GM19468 (cell line): ENCODE data around the gene PRR5L.

Experiments
- ATAC-seq: cut with Tn5 transposase; IDR thresholded peaks from one replicate; pipeline ENCODE4 v1.9.1; 2021; ENCODE audit warnings: mild to moderate bottlenecking, moderate library complexity, moderate number of reproducible peaks; ENCODE audit not compliant: unreplicated experiment; ENCODE audit errors: extremely low read depth

Gene PRR5L

DNA sequence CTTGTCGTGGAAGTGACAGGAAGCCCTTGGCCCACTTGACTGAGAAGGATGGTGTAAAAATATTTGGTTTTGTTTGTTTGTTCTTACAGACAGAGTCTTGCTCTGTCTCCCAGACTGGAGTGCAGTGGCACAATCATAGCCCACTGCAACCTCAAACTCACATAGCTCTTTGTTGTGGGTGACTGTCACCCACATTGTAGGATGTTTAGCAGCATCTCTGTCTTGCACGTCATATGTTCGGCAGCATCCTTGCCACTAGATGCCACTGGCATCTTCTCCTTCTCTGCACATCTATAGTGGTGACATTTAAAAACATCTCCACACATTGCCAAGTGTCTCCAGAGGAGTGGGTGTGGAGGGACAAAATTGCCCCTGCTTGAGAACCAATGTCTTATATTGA is 56.8 kb downstream of the PRR5L start:
- no peak for ATAC-seq

DNA sequence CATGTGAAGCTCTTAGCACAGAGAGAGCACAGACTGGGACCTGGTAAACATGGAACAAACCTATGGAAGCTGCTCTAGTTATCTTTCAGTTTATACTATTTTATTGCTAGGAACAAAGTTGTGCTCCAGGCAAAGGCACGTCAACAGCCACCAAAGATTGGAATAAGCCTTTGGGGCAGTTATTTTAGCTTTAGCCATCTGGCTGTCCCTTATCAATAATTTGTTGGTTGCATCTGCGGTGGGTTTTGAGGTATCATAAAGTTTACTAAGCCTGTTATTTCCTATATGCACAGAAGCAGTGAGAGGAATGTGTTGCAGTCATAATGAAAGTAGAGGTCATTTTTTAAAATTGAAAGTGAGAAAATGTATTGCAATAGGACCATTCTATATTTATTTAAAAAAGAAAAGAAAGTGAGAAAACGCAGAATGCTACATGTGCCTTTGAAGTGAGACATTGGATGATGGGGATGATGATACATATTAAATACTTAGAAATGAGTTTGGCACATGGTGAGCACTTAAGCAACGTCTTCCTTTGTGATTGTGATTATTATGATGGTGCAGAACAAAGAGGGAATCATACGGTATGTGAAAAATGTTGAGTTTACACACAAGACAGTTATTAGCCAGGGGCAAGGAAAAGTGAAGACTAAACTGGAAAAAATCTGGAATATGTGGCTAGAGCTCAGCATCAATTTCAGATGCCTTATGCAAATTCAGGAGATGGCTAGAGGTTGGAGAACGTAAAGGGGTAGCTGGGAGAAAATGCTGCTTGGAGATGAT is 58.3 kb downstream of the PRR5L start:
- ATAC-seq, result peak; percentile 67

DNA sequence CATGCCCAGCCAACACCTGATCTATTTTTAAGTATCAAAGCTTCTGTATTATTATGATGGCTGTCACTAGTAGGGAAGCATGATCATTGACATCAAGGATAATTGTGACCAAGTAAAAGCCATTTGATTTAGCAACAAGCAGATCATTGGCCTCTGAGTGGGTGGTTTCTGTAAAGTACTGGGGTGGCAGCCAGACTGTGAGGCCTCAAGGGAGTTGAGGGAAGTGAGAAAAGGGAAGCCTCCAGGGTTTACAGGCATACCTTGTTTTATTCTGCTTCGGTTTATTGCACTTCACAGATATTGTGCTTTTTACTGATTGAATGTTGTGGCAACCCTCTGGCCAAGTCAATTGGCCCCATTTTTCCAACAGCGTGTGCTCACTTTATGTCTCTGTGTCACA is 60.1 kb downstream of the PRR5L start:
- ATAC-seq, result peak; percentile 47

DNA sequence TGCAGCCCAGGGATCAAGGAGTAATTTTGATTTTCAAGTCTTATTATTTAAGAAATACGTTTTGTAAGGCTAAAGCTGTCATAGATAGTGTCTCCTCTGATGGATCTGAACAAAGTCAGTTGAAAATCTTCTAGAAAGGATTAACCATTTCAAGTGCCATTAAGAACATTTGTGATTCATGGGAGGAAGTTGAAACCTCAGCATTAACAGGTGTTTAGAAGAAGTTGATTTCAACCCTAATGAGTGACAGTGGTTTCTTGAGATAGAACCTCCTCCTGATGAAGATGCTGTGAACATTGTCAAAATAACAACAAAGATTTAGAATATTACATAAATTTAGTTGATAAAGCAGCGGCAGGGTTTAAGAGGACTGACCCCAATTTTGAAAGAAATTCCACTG is 61.7 kb downstream of the PRR5L start:
- ATAC-seq, result no peak

DNA sequence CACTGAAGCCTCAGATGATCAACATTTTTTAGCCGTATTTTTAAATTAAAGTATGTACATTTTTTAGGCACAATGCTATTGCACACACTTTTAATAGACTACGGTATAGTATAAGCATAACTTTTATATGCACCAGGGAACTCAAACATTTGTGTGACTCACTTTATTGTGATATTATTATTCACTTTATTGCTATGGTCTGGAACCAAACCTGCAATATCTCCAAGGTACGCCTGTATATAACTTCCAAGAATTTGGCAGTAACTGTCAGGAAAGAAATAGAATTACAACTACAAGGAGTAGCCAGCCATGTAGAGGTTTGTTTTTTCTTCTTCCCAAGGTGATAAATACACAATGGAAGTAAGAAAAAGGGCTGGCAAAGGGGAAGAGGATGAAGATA is 62.3 kb downstream of the PRR5L start:
- no peak for ATAC-seq

DNA sequence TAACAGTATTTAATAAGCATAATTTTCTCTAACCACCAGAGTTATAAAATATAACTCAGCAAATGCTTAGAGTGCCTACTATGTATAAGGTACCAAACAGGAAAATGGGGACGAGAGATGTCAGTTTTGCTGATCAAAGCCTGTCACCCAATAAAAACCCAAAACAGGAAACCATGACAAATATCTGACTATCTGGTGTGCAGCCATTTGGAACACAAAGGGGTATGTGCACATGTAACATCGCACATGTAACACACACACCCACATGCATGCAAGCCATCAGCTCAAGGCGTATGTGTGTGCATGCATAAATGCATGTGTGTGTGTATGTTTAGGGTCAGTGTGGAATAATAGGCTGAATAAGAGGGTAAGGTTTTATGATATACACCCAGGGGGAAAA is 64.2 kb downstream of the PRR5L start:
- no peak for ATAC-seq

DNA sequence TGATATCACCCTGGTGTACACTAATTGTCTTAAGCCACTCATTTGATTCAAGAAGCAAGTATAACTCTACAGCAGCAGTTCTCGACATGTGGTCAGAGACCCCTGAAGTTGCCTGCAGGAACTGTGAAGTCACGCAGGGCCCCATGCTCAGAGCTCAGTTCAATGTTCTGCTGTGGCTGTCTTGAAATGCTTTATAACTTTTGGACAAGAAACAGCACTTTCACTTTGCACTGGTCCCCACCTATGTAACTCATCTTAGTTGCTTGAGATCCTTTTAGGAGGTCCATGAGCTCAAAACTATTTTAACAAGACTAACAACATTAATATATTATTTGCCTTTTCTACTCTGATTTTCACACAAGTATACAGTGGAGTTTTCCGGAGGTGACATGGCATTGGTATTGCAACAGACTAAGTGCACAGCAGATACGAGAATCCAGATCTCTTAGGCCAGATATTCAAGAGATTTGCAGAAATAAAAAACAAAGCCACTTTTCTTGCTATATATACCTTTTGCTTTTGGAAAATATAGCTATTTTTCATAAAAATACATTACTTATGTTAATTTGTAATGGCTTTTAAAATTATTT is 64.8 kb downstream of the PRR5L start:
- no peak for ATAC-seq

DNA sequence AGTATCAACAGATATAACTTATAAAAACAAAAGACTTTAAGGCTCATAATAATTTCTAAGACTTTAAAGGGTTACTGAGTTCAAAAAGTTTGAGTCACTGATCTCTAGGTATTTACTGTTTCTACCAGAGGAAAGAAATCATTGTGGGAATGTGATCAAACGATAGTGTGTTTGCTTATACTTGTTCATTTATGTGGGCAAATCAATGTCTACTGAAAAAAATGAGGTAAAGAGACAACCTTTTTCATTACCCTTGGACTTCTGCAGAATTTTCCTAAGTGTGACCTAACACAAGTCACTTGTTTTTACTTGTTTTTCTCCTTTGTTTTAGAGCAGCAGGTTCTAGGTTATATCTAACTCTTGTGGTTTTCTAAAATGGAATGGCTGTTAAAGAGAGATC is 65.4 kb downstream of the PRR5L start:
- ATAC-seq, result no peak

DNA sequence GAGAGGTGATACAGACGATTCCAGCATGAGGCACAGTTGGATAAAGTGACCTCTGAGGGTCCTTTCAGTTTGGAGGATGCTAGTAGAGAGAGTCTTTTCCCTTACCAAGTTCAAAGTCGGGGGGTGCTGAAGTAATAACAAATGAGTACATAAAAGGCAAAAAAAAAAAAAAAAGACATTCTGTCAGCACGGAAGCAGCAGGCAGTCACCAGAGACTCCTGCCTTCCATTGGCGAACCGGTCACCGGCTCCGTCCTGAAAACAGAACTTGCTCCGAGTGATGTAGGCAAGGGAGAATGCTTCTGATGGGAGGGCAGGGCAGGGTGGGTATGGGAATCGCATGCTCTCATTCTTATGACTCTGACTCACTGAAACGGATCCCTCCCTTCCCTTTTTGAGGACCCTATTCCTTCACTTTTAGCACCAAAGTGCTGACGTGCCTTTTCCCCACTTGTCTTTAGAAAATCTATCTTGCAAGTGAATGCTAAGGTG is 65.9 kb downstream of the PRR5L start:
- no peak for ATAC-seq

DNA sequence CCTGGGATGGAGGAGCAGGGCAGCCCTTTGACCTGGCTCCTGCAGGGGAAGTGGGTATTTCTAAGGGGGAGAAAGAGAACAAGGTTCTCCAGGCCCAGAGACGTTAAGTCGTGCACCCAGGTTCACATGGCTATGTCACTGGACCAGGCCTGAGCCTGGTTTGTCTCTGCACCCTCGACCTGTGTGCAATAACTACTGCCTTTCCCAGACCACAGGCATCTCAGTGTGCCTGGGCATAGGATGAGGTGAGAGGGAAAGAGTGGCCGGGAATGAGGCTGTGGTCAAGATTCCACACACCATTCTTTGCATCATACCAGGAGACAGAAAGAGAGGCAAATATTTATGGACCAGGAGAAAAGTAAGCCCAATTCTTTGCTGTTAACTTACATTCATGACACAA is 66.8 kb downstream of the PRR5L start:
- no peak for ATAC-seq

DNA sequence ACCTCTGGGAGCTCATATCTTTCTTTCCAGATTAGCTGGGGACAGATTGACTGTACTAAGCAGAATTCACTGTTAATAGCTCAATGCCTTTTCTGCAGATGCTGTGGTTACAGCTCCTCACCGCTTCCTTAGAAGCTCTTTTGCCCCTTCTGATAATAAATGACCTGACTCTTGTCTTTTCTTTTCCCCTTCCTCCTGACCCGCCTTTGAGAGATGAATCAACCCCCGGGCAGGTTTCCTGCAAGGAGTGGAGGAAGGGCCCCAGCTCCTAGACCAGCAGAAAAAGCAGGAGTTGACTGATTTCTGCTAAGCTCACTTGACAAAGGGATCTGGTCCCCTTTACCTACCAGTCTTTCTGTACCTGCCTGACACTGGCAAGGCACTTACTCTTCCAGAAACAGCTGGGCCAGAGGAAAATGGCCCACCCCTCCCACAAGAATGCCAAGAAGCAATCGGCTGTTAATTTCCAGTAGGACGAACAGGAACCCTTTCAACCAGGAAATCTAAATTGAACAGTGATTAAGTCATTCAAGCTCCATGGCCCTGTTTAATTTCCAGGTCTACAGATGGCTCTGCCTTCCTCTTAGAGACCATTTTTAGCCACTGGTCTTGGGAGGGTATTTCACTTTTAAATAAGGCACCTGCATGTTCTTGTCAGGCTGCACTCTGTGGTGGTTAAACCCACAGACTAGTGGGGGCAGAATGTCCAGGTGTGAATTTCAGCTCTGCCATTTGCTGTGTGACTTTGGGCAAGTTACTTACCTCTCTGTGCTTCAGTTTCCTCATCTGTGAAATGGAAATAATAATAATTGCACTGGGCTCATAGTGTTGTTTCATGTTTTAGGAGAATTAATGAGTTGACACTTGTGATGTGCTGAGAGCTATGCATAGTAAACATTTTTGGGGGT is 67.5 kb downstream of the PRR5L start:
- no peak for ATAC-seq

DNA sequence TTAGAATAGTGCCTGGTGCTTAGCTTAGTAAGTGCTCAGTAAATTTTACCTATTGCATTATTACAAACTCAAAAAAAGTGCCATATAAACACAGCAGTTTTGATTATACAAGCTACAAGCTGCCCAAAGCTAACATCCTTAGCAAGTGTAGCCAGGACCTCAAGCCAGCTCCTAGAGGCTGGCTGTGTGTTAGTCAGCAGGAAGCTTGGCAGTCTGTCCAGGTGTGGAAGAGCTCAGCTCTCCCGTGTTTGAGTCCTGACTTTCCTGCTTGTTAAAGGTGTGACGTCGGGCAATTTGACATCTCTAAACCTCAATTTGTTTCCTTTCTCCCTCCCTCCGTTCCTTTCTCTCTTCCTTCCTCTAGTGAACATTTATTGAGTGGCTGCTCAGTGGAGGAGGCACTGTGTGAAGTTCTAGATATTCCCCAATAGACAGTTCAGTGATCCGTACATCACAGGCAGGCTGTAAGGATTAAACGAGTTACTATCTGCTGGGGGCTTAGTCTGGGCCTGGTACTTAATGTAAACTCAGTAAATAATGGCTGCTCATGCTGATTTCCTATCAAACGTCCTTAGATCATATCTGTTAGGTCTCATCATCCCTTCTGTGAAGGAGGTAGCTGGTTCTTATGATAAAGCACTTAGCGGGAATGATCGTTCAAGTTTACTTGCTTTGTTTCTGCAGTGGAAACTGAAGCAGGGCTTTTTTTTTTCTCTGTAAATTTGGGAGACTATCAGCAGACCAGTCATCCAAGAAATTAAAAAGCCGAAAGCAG is 68.7 kb downstream of the PRR5L start:
- no peak for ATAC-seq

DNA sequence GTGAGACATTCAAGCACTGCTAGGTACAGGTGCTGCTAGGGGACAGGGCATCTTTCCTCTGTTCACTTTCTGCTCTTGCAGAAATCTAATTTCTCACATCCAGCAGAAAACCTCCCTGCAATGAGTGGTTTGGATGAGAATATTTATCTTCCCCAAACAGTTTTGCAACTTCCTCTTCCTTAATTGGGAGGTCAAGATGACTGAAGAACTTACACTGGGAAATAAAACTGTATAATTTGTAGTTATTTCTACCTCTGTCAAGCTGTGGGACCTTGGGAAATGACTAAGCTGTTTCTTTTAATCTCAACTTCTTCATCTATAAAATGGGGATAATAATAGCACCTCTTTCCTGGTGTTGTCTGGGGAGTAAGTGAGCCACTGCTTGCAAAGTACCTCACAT is 69.8 kb downstream of the PRR5L start:
- no peak for ATAC-seq

DNA sequence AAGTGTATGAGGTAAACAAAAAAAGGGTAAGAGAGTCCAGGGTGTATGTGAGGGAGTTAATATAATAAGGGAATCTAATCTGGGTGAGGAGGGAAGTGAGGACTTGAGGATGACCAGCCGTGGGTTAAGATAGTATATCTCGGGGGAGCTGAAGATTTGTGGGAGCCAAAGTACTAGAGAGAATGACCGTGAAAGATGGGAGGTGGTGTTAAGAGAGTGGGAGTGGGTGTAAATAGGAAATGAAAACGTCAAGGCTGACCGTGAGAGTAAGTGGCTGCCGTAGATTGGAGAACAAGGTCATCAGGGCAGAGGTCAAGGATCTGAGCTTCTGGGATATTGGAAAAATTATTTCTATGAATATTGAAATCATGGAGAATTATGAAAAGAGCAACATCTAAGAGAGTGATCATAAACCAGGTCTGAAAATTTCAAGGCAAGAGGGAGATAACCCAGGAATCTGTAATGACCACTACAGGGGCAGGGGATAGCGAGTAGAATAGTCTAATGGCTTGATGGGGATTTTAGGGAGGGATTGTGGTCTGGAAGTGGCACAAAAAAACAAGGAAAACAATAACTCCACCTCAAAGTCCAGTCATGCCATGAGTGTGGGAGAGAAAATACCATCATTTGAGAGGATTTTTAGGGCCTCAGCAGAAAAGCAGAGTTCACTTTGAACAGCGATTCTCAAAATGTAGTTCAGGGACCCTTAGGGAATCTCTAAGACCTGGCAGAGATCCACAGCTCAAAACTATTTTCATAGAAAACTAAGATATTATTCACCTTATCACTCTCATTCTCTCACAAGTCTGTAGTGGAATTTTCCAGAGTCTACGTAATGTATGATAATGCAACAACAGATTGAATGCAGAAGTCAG is 72.0 kb downstream of the PRR5L start:
- no peak for ATAC-seq

DNA sequence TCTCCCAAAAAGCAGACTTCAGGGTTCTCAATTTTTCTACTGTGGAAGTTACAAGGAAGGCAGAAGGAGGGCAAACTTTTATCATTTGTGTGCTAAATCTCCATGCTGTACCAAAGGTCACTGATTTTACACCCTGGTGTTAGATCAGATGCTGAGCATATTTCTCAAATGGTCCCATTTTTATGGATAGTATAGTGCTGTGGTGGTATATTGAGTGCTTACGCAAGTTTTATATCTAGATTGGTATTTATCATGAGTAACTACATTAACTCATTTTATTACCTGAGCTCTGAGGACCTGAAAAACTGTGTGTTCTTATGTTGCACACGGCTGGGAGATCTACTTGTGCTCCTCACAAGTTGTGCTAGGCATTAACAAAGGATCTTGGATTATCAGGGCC is 75.1 kb downstream of the PRR5L start:
- ATAC-seq, result no peak

DNA sequence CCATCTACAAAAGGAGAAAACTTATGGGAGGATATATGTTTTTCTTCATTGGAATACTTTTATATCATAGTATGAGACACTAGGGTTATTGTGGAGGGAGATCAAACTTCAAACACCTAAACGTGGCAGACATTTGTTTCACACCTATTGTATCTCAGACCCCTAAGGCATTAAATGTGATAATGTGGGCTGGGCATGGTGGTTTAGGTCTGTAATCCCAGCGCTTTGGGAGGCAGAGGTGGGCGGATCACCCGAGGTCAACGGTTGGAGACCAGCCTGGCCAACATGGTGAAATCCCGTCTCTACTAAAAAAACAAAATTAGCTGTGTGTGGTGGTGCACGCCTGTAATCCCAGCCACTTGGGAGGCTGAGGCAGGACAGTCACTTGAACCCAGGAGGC is 75.5 kb downstream of the PRR5L start:
- no peak for ATAC-seq

DNA sequence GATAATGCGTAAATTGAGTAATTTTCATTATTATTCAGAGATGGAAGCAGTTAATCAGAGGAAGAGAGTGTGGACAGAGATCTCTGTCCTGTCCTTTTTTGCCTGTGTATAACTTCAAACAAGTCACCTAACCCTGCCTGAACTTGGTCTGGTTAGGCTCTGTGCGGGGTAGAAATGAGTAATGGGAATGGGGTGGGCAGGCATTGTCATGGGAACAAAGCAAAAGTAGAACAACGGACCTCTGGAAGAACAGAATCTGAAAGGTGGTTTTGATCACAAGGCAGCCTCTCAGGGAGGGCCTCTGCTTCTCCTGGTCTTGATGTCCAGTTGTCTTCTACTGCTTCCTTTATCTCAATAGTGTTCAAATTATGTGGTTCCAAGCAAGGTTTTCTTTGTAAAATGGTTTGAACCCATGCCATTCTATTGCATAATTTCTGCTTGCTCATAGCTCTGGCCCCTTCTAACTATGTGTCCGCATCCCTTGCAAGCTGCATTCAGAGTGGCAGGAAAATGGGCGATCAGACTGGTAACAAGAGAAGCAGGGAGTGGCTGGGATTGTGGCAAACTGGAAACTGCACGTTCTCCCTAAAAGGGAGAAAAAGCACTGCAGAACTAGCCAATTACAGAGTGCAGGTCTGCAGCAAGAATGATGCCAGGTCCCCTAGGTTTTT is 76.1 kb downstream of the PRR5L start:
- ATAC-seq, result no peak
